NCI-H1105 (cell line): ENCODE measurements around the gene RNU5D-1.
"Not testable (repeated sequence)": the region's sequence is repeated elsewhere in the genome, so short reads cannot be mapped to it uniquely, and the experiment has no call there.

Experiments used
- DNase-seq: peaks from one replicate; lab custom pipeline; 2025; lab: John Stamatoyannopoulos, UW

The RNU5D-1 gene

DNA sequence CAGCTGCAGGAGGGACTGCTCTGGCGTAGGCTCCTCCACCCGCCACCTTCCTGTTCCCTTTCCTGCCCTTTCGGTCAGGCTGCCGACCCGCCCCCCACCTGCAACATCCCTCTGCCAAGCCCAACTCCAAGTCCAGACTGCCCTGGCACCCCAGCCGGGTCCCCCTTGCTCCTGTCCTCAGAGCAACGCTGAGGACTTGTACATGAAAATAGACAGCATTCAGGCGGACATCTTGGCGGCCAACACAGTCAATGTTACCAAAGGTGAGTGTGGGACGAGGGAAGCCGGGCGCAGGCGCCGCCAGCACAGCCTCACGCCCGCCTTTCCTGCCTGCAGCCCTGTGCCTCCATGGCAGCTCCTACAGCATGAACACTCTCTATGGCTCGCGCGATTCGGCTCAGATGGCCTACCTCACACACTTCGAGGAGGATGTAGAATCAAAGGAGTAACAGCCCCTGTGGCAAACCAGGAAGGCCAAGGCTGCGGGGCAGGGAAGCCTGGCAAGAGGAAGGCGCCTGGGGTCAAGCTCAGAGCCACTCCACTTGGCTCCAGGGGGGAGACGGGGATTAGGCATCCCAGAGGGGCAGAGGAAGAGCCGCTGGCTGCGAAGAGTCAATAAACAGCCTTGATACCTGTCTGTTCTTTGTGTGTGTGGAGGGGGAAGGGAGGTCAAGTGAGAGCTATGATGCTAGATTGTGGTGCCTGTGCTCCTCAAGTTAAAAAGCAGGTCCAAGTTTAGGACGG, 5.8 kb downstream of the RNU5D-1 start:
- no peak for DNase-seq

DNA sequence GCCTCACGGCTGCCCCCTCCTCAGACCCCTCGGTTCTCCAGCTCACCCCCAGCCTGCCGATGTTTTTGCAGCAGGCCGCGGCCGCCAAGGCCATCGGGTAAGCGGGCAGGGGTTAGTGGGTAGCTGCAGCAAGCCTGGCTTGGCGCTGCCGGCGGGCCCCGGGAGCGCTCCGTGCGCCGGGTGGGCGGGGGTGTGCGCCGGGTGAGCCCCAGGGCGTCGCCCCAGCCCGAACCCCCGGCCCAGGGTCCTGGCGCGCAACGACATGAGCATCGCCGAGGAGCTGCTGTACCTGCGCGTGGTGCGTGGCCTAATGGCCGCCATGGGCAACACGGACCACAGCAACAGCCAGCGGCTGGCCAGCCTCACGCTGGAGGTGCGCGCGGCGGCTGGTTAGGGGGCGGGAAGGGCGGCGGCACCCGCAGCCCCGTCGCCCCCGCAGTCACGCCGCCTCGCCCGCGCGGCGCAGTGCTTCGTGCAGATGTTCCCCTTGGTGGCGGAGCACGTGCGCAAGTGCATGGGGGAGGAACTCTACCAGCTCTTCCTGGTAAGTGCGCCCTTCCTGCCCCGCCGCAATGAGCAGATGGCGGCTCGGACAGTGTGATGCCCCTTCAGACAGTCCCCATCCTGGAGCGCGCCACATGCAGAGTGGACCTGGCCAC, 6.5 kb downstream of the RNU5D-1 start:
- no peak for DNase-seq

- DNase-seq: no peak
These were observed 7.3 kb downstream of the RNU5D-1 start for GRCh38 chr1:44723496-44724295.

DNA sequence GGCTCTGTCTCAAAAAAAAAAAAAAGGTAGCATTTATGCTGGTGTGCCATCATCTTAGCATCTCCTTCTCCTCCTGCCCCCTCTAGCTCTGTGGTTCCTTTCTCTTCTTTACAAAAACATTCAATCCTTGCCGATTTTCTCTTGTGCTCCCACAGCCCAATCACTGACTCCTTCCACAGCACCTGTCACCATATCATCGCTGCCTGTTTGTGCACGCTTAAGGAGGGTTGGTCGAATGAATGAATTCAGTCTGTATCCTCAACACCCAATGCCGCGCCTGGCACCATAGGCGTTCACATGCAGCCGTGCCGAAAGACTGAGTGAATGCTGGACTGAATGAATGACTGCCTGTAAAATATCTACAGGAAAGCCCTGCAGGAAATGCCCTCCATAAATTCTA, 7.9 kb downstream of the RNU5D-1 start:
- no peak for DNase-seq

DNA sequence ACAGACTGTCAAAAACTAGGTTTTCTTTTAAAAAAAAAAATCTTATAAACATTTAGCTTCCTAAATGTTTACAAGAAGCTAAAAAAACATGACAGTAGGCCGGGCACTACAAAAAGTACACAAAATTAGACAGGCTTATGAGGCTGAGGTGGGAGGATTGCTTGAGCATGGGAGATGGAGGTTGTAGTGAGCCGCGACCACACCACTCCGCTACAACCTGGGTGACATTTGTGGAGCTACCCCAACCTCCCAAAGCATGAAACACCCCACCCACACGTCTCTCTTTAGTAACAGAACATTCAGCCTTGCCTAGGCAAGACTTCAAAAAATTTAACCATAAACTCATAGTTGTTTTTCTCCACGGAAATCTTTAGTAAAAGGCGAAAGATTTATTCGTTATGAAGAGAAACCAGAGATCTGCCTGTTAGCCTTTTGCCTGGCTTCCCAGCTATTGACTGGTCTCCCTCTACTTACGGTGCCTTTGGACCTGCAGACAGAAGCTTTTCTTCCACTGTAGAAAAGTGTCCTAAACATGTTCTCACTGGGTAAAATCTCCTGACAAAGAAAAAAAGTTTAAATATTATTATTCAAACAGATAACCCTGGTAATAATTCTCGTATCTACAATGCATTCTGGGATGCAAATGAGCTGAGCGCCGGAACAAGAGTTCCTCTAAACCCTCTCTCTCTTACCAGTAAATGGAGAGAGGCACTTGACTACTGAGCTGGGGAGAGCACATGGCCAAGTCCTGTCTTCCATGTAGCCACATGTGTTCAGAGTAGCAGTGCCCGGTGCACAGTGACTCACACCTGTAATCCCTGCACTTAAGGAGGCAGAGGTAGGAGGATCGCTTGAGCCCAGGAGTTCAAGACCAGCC, 9.2 kb downstream of the RNU5D-1 start:
- DNase-seq: no peak

- DNase-seq: no peak
These were observed 10.7 kb downstream of the RNU5D-1 start for GRCh38 chr1:44720281-44720680.

- no peak for DNase-seq
These were observed 11.7 kb downstream of the RNU5D-1 start for GRCh38 chr1:44719318-44719717.

DNA sequence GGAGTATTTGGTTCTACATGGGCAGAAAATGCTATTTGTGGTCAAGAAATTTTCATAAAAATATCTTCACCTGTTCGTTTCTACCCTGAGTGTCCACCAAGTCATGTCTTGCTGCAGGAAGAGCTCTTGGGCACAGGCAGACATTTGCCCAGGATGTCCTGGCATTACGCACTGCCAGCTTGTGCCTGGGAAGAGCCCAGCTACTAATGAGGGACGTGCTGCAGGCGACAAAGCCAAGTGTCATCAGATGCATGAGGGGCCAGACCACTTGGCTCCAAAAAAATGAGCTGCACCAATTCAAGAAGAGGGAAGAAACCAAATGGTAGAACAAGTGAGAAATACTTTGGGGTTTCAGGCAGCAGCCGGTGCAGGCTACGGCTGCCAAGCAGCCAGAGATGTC, 12.9 kb downstream of the RNU5D-1 start:
- no peak for DNase-seq

DNA sequence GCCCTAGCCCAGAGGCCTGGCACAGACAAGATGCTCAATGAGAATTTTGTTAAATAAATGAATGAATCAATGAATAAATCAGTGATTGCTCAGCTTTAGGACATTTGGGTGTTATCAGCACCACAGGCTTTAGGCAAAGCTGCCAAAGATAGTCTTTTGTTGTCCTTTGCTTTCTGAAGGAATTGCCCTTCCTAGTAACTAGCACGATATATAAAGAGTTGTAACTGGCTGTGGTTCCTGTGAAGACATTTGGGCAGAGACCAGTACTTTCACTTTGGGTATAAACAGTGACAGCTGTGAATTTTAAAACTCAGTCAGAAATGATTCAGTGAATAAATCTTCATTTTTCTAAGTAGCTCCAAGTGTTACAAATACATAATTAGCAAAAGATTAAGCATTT, 13.3 kb downstream of the RNU5D-1 start:
- no peak for DNase-seq

GRCh38 chr1:44717156-44717555, 13.8 kb downstream of the RNU5D-1 start:
- DNase-seq: no peak

DNA sequence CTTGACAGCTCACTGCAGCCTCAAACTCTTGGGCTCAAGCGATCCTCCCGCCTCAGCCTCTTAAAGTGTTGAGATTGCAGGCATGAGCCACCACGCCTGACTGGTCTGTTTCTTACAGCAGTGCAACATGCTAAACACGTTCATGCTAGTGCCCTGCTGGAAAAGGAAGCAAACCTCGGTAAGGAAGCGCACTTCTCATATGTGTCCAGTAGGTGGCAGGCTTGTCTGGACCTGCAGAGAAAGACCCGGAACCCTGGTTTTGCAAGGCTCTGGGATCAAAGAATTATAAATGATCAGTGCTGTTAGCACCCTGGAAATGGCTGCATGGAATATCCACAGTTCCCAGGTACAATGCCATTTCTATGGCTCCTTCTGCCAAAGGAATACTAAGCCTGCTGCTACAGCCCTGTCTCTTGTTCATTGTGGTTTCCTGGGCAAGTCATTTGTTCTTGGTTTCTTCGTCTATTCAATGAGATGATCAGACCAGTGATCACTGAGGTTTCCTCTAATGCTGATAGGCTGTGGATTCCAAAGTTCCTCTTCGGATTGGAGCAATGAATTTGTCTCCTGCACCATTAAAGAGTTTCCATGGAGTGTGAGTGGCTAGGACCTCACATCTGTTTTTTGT, 15.9 kb downstream of the RNU5D-1 start:
- DNase-seq: peak; percentile 71

DNA sequence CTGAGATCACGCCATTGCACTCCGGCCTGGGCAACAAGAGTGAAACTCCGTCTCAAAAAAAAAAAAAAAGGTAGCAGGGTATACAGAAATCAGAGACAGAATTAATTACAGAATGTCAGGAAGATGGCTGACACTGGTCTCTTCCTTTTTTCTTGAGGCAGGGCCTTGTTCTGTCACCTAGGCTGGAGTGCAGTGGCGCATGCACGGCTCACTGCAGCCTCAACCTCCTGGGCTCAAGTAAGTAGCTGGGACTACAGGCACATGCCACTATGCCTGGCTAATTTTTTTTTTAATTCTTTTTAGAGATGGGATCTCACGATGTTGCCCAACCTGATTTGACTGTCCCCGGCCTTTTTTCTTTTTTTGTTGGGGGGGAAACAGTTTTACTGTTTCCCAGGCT, 16.4 kb downstream of the RNU5D-1 start:
- DNase-seq: no peak

GRCh38 chr1:44713321-44713781, 17.6 kb downstream of the RNU5D-1 start:
- no peak for DNase-seq

GRCh38 chr1:44707959-44708831, 22.8 kb downstream of the RNU5D-1 start:
- DNase-seq: no peak

DNA sequence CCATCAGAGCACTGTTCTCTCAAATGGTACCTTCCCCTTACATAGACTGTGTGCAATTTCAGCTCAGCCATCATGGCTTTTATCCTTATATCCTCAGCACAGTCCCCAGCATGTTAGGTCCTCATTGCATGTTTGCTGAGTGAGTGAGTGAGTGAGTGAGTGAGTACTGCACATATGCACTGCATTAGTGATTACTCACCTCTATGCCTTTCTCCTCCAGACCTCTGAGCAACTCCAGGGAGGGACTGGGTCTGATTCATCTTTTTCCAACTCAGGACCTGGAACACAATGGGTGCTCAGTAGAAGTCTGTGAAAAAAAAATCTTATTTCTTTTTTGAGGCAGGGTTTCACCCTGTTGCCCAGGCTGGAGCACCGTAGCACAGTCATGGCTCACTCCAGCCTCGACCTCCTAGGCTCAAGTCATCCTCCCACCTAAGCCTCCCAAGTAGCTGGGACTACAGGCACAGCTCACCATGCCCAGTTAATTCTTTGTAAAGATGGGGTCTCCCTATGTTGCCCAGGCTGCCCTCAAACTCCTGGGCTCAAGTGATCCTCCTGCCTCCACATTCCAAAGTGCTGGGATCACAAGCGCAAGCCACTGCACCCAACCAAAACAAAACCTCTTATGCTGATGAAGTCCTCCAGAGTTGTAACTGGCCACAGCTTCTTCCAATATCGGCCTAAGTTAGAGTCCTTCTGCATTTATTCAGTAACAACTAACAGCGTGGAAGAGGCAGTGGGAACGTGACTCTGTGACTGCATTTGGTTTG, 23.7 kb downstream of the RNU5D-1 start:
- no peak for DNase-seq

DNA sequence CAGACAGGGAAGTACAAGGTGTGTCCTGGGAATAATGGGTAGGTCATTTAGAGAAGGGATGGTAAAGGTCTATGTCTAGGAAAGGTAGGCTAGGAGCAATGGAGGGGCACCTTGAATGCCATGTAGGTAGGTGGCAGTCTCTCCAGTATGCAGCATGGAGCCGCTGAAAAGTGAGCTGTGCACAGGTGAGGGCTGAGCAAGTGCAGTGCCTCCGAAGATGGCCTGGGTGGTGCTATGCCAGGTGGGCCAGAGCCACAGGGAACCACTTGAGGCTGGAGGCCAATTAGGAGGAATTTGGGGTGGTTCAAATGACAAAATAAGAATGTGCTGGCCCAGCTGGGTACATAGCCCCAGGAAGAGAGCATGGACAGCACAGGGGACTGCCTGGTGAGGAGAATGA, 25.0 kb downstream of the RNU5D-1 start:
- DNase-seq: no peak

DNA sequence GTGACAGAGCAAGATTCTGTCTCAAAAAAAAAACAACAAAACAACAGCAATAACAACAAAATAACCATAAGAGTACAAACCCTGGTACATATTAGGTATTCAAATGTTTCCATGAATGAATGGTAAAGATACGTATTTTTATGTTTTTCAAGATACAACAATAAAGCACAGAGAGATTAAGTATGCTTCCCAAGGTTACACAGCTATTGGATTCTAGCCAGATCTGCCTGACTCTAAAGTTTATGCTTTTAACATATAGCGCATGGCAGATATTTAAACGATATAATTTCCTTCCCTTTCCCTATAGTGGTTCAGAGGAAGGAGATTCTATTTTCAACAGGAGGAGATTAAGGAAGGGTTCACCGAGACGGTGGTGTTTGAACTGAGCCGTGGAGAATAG, 25.5 kb downstream of the RNU5D-1 start:
- DNase-seq: no peak

DNA sequence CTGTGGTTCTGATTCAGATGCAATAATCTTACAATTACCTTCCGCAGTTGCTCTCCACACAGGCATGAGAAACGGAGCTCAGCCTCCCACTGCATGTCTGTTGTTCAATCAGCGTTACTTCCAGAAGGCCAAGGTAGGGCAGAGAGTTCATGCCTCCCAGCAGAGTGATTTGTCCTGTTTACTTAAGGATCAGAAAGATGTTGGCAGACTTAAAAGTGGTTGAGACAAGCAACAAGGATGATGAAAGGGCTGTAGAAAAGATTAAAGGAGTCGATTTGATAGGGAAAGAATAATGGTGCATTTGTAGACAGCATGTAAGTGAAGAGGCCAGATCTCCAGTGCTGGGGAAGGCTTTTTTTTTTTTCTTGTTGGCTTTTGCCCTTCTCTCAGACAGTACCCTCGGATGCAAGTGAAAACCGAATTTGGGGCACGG, 29.8 kb downstream of the RNU5D-1 start:
- no peak for DNase-seq

DNA sequence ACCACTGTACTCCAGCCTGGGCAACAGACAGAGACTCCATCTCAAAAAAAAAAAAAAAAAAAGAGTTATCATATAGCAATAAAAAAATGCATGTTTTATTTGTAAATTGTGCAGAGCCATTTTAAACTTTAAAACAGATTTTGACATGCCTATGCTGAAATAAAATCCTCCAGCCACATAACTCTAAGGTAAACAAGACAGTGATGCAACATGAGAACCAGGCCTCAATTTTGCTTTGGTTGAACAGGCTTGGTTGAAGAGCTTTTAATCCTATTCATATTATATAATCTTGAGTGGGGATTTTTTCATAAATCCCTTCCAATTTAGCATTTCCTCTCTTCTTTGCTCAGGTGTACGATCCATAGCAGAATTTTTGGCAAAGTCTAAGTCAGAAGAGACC, 30.4 kb downstream of the RNU5D-1 start:
- DNase-seq: no peak

DNA sequence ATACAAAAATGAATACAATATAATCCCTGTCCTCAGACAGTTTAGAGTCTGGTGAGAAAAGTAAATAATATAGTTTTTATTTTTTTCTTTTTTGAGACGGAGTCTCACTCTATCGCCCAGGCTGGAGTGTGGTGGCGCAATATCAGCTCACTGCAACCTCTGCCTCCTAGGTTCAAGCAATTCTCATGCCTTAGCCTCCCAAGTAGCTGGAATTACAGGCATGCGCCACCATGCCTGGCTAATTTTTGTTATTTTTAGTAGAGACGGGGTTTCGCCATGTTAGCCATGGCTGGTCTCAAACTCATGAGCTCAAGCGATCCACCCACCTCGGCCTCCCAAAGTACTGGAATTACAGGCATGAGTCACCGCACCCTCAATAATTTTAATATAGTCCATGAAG, 31.6 kb downstream of the RNU5D-1 start:
- DNase-seq: not testable (repeated sequence)
